OCI-LY7 (cell line): ENCODE measurements around the gene ALKAL2. TPM values are rescaled to one million over a fixed set of nuclear protein-coding genes. Genes with fewer than 3 reads are reported as not detected.

ENCODE experiments used
- BruUV-seq: library from RNA; stranded (reverse); fragments of 400-500 nt; replicated peaks from 2 replicates; lab custom pipeline; 2021; lab: Mats Ljungman, UMichigan
- CTCF ChIA-PET: fragments of 300-600 bp; sonication (Branson Sonifier 250); formaldehyde crosslinking; loops from one replicate; lab custom pipeline; 2022; ENCODE audit warnings: antibody characterized with exemption; ENCODE audit not compliant: unreplicated experiment; lab: Charles Lee
- POLR2A ChIA-PET: fragments of 300-600 bp; sonication (Branson Sonifier 250); formaldehyde crosslinking; loops from one replicate; lab custom pipeline; 2022; ENCODE audit warnings: antibody characterized with exemption; lab: Charles Lee
- DNase-seq: peaks from one replicate; pipeline ENCODE4 v3.0.0-alpha.2; 2015; ENCODE audit warnings: low spot score
- H2AFZ ChIP-seq: fragments of 200-600 bp; sonication (generic), shearing (Covaris generic); 2 replicates; pipeline ENCODE4 v1.6.1; 2014; ENCODE audit warnings: mild to moderate bottlenecking, antibody characterized with exemption, low read length, moderate library complexity
- H3K27ac ChIP-seq: fragments of 200-600 bp; sonication (generic); 2 replicates; pipeline ENCODE4 v1.5.1; 2014; ENCODE audit warnings: mixed run types, low read depth, mild to moderate bottlenecking, moderate library complexity, low read length, inconsistent platforms; ENCODE audit not compliant: poor library complexity, severe bottlenecking
- H3K36me3 ChIP-seq: fragments of 200-600 bp; sonication (generic); 2 replicates; pipeline ENCODE4 v1.6.1; 2014; ENCODE audit warnings: mild to moderate bottlenecking, antibody characterized with exemption, low read length, moderate library complexity, mixed read lengths; ENCODE audit not compliant: insufficient read depth
- H3K4me1 ChIP-seq: fragments of 200-600 bp; sonication (generic); 2 replicates; pipeline ENCODE4 v1.5.1; 2014; ENCODE audit warnings: mild to moderate bottlenecking, low read length; ENCODE audit not compliant: insufficient read depth, poor library complexity, severe bottlenecking
- H3K4me2 ChIP-seq: fragments of 200-600 bp; sonication (generic); 2 replicates; pipeline ENCODE4 v1.6.1; 2014; ENCODE audit warnings: mild to moderate bottlenecking, low read length
- H3K4me3 ChIP-seq: fragments of 200-600 bp; sonication (generic); 2 replicates; pipeline ENCODE4 v1.5.1; 2014; ENCODE audit warnings: mild to moderate bottlenecking, low read depth, low read length; ENCODE audit not compliant: poor library complexity, severe bottlenecking
- H3K79me2 ChIP-seq: fragments of 200-600 bp; sonication (generic); 2 replicates; pipeline ENCODE4 v1.6.1; 2016; ENCODE audit warnings: low read depth, mild to moderate bottlenecking, low read length, moderate library complexity, mixed read lengths; ENCODE audit not compliant: insufficient read depth
- H3K9me2 ChIP-seq: fragments of 200-600 bp; sonication (generic); 2 replicates; pipeline ENCODE4 v1.6.1; 2016; ENCODE audit warnings: mild to moderate bottlenecking, low read length, mixed read lengths; ENCODE audit not compliant: insufficient read depth
- H3K9me3 ChIP-seq: fragments of 200-600 bp; sonication (generic); 2 replicates; pipeline ENCODE4 v1.6.1; 2014; ENCODE audit warnings: mild to moderate bottlenecking, mixed run types, low read length, mixed read lengths
- H4K20me1 ChIP-seq: fragments of 200-600 bp; sonication (generic); 2 replicates; pipeline ENCODE4 v1.6.1; 2014; ENCODE audit warnings: mild to moderate bottlenecking, antibody characterized with exemption, low read length, moderate library complexity, mixed read lengths; ENCODE audit not compliant: insufficient read depth
- CTCF ChIP-seq: fragments of 200-600 bp; sonication (generic); conservative IDR thresholded peaks from 2 replicates; pipeline ENCODE4 v1.5.1; 2014; ENCODE audit warnings: mild to moderate bottlenecking, antibody characterized with exemption, low read length, moderate library complexity, mixed read lengths
- EZH2phosphoT487 ChIP-seq: fragments of 200-600 bp; sonication (generic); IDR thresholded peaks from 2 replicates; pipeline ENCODE4 v1.6.1; 2018; ENCODE audit warnings: low read depth, borderline replicate concordance, mild to moderate bottlenecking, mixed run types, antibody characterized with exemption, low read length, moderate library complexity, mixed read lengths
- intact Hi-C: fragments of 100-400 bp; cut with micrococcal nuclease; formaldehyde crosslinking; loops from one replicate; pipeline ENCODE4 v1.10.0; 2022; ENCODE audit not compliant: unreplicated experiment
- total RNA-seq, 2 experiments: library from RNA; depleted of rRNA in 1 of 2; stranded (reverse); fragments of >200 nt in 1 of 2; shearing (Covaris generic) in 1 of 2; gene quantifications; 2 replicates each; pipeline ENCODE4 v1.2.3, GENCODE V29; 2014 to 2022

ALKAL2 gene
- total RNA-seq, 2 experiments from 2014 or later: not detected

- DNase-seq: no peak
- Histone ChIP-seq H3K4me1 (no peaks in the 10 kb centered on the region), H3K9me3 (no peaks in the 10 kb centered on the region), H3K27ac (no peak overlapping the region), H3K79me2 (no peaks in the 10 kb centered on the region), H3K36me3 (no peaks in the 10 kb centered on the region), H3K9me2 (no peaks in the 10 kb centered on the region), H4K20me1 (no peaks in the 10 kb centered on the region), H2AFZ (no peak overlapping the region), H3K4me3 (no peak overlapping the region), H3K4me2 (no peak overlapping the region)
- BruUV-seq: no TSS peak
- CTCF ChIA-PET: no interaction called here
- intact Hi-C loops: no loop called here
- POLR2A ChIA-PET: no interaction called here
- TF ChIP-seq CTCF (no peak), EZH2phosphoT487 (no peak)
Measured at GRCh38 chr2:323035-323434, 35.1 kb upstream of the ALKAL2 start.

DNA sequence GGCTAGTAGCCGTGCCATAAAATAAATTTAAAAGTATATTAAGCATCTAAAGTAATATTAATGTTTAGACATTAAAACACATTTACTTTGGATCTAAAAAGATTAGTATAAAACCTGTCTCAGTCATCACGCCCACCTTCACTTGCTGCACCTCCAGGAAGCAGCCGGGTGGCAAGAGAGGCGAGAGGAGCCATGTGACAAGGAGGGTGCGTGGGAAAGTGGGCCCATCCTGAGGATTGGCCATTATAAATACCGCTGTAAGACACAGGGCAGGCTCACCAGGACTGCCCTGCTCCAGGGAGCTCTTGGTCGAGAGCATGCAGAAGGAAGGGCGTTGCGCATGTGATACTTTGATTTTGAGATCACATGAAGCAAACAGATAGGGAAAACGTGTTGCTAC is 34.4 kb upstream of the ALKAL2 start:
- Histone ChIP-seq H3K36me3 (no peaks in the 10 kb centered on the region), H3K79me2 (no peaks in the 10 kb centered on the region), H2AFZ (no peak overlapping the region), H3K4me2 (no peak overlapping the region), H4K20me1 (no peaks in the 10 kb centered on the region), H3K27ac (no peak overlapping the region), H3K9me3 (no peaks in the 10 kb centered on the region), H3K9me2 (no peaks in the 10 kb centered on the region), H3K4me1 (no peaks in the 10 kb centered on the region), H3K4me3 (no peak overlapping the region)
- intact Hi-C loops: no loop called here
- ChIA-PET CTCF (no interaction called here), POLR2A (no interaction called here)
- DNase-seq: no peak
- no TSS peak for BruUV-seq
- TF ChIP-seq EZH2phosphoT487 (no peak), CTCF (no peak)

DNA sequence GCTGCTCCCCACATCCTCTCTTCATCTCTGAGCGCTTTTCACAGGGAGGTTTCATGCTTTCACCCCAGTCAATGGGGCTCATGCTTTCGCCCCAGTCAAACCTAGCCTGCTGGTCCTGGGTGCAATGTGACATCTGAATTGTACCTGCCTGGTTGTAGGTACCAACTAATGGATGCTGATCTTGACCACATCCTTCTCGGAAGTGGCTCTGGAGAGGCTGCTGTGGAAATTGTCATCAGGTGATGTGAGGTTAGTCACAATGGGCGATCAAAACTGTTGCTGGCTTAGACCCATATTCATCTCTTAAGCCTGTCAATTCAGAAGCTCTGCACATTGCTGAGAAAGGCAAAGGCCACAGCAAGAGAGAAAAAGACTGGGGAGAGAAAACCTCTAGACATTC is 32.7 kb upstream of the ALKAL2 start:
- Histone ChIP-seq H3K9me3 (no peaks in the 10 kb centered on the region), H3K79me2 (no peaks in the 10 kb centered on the region), H3K4me3 (no peak overlapping the region), H3K9me2 (no peaks in the 10 kb centered on the region), H3K36me3 (no peaks in the 10 kb centered on the region), H3K4me2 (no peak overlapping the region), H4K20me1 (no peaks in the 10 kb centered on the region), H2AFZ (no peak overlapping the region), H3K27ac (no peak overlapping the region), H3K4me1 (no peaks in the 10 kb centered on the region)
- TF ChIP-seq EZH2phosphoT487 (no peak), CTCF (no peak)
- ChIA-PET CTCF (no interaction called here), POLR2A (no interaction called here)
- intact Hi-C loops: no loop called here
- DNase-seq: no peak
- no TSS peak for BruUV-seq
